ENCODE results near the gene ZNF540. TPM values are rescaled to one million over a fixed set of nuclear protein-coding genes. Genes with fewer than 3 reads are reported as not detected.
"Not testable (repeated sequence)": the region's sequence is repeated elsewhere in the genome, so short reads cannot be mapped to it uniquely, and the experiment has no call there.

ZNF540 gene
- total RNA-seq, 1 experiment from 2014 or later, result 0.16 TPM

DNA sequence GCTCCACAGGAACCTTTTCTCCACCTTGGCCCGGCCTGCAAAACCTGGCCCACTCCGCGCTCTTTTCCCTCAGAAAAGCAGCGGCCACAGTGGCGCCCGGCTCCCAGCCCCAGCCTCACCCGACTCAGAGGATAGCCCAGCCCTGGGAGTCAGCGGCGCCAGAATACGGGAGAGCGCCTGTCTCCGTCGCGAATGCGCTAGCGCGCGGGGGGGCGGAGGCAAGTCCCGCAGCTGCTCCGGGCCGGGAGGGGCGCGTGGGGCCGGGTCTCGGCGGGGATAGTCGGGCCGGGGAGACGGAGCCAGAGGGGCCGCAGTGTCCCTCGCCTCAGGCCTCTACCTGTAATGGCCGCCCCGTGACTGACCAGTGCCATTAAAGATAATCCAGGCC is 60.6 kb downstream of the ZNF540 start, which contains the start of gene ZFP30:
TSS of gene ZFP30 (minus strand) at position 165 of the 388 bp plus-strand sequence. CDS start 7,643 bp downstream, outside the sequence.
- Histone ChIP-seq H3K36me3 (0 out of 2 replicates have a peak, but pooled peaks cover 8% of the 10 kb centered on the region), H3K4me1 (replicated peaks) (peaks cover 17% of the 10 kb centered on the region), H3K9me3 (replicated peaks) (0 out of 2 replicates have a peak, but pooled peaks cover 2% of the 10 kb centered on the region), H3K27ac (peak within 1 kb of the TSS; percentile 43), H3K27me3 (replicated peaks) (0 out of 2 replicates have a peak, but pooled peaks cover 2% of the 10 kb centered on the region), H3K4me3 (peak within 1 kb of the TSS; percentile 58)
- DNase-seq (ENCODE audit: low read depth in 1 of 2, low spot score in 2 of 2), result peak; percentile 81 to 82

DNA sequence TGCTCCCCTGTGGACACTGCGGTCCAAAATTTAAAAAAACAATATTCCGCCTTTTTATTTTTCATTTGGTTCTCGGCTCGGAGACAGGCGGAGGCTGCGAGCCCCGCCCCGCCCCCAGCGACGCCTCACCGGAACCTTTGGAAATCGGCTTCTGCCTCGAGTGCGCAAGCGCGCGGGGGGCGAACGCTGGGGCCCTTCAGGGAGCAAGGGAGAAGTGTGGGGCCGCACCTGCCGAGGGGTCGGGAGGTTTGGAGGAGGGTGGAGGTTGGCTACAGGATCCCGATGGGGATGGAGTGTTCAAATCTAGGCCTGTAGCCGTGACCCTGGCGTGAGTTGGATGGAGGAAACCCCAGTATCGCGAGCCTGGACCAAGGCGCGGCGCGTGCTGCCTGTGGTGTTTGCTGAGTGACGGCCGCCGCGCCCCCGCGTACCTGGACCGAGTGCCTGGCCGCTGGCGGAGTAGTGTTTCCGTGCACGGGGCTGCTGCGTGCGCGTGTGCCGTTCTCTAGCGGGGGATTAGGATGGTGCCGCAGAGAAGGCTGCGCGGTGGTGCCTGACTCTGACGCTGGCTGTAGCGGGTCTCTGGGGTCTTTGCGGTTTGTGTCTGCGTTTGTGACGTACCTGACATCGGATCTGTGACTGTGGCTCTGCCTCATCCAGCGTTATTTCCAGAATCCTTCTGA is 61.2 kb downstream of the ZNF540 start:
- DNase-seq (ENCODE audit: low read depth in 1 of 2, low spot score in 2 of 2), result peak; percentile 79 to 89

DNA sequence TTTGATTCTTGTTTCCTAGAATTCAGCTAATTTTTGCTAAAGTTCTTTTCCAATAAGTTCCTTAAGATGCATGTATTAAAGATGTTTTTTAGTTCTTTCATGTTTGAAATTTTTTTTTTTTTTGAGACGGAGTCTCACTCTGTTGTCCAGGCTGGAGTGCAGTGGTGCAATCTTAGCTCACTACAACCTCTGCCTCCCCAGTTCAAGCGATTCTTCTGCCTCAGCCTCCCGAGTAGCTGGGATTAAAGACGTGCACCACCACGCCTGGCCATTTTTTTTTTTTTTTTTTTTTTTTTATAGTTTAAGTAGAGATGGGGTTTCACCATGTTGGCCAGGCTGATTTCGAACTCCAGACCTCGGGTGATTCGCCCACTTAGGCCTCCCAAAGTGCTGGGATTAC is 62.5 kb downstream of the ZNF540 start:
- H3K27ac ChIP-seq; DNase-seq (ENCODE audit: low read depth in 1 of 2, low spot score in 2 of 2); H3K36me3 ChIP-seq; H3K27me3 ChIP-seq (replicated peaks); H3K4me3 ChIP-seq; H3K9me3 ChIP-seq (replicated peaks): not testable (repeated sequence)
- peaks cover 17% of the 10 kb centered on the region for H3K4me1 ChIP-seq (replicated peaks)

More for the DNA sequence above, 61.2 kb downstream of the ZNF540 start:
- Histone ChIP-seq H3K27me3 (replicated peaks) (0 out of 2 replicates have a peak, but pooled peaks cover 2% of the 10 kb centered on the region), H3K27ac (peak overlapping the region; percentile 43), H3K9me3 (replicated peaks) (0 out of 2 replicates have a peak, but pooled peaks cover 1% of the 10 kb centered on the region), H3K4me3 (peak overlapping the region; percentile 58), H3K36me3 (0 out of 2 replicates have a peak, but pooled peaks cover 7% of the 10 kb centered on the region), H3K4me1 (replicated peaks) (peaks cover 17% of the 10 kb centered on the region)

Other genes starting within 250 kb of the ZNF540 start
- gene ZNF527, start 223.8 kb upstream of the ZNF540 start, total RNA-seq (2014; rRNA removed; shearing (Covaris generic)), result 1.8 and 4.9 TPM in 2 replicates
- gene ZNF569, start 127.4 kb upstream of the ZNF540 start, total RNA-seq (2014; rRNA removed; shearing (Covaris generic)), result 1.5 and 3.1 TPM in 2 replicates
- gene ZNF570, start 125.5 kb upstream of the ZNF540 start, total RNA-seq (2014; rRNA removed; shearing (Covaris generic)), result 2.9 and 4.0 TPM in 2 replicates
- 0.05 TPM in 1 of 2 replicates, not detected in the other for gene ZNF793, start 87.9 kb upstream of the ZNF540 start, total RNA-seq (2014; rRNA removed; shearing (Covaris generic))
- gene ZNF571, start 84 bp upstream of the ZNF540 start, total RNA-seq (2014; rRNA removed; shearing (Covaris generic)), result 0.63 TPM in 1 of 2 replicates, not detected in the other
- gene ZFP30, start 60.6 kb downstream of the ZNF540 start, total RNA-seq (2014; rRNA removed; shearing (Covaris generic)), result 8.7 and 12.3 TPM in 2 replicates
- gene ZNF607, start 124.9 kb downstream of the ZNF540 start, total RNA-seq (2014; rRNA removed; shearing (Covaris generic)), result not detected in 2 replicates
- 0.13 and 0.39 TPM in 2 replicates for gene ZNF573, start 184.7 kb downstream of the ZNF540 start, total RNA-seq (2014; rRNA removed; shearing (Covaris generic))